A673 (cell line): ENCODE measurements around the gene CBLB. TPM values are rescaled to one million over a fixed set of nuclear protein-coding genes. Genes with fewer than 3 reads are reported as not detected.

Experiments used
- BruUV-seq: library from RNA; stranded (reverse); fragments of 400-500 nt; replicated peaks from 2 replicates; lab custom pipeline; 2021; lab: Mats Ljungman, UMichigan
- CTCF ChIA-PET: fragments of 300-600 bp; sonication (Branson Sonifier 250); formaldehyde crosslinking; loops from one replicate; lab custom pipeline; 2022; ENCODE audit warnings: antibody characterized with exemption; lab: Charles Lee
- POLR2A ChIA-PET: fragments of 300-600 bp; sonication (Branson Sonifier 250); formaldehyde crosslinking; loops from one replicate; lab custom pipeline; 2022; ENCODE audit warnings: antibody characterized with exemption; ENCODE audit not compliant: low non-redundant PET; lab: Charles Lee
- DNase-seq: peaks from one replicate; pipeline ENCODE4 v3.0.0-alpha.2; 2015; ENCODE audit warnings: low spot score
- H3K27ac ChIP-seq: fragments of 200-600 bp; sonication (generic); 2 replicates; pipeline ENCODE4 v1.5.1; 2016; ENCODE audit warnings: mixed run types, low read depth, mild to moderate bottlenecking, mixed read lengths, antibody characterized with exemption, low read length; ENCODE audit not compliant: poor library complexity, severe bottlenecking
- H3K27me3 ChIP-seq: fragments of 200-600 bp; sonication (generic); replicated peaks from 2 replicates; pipeline ENCODE4 v1.6.1; 2017; ENCODE audit warnings: mixed run types, low read depth, mild to moderate bottlenecking, mixed read lengths, antibody characterized with exemption, low read length; ENCODE audit not compliant: insufficient read depth, poor library complexity
- H3K36me3 ChIP-seq: fragments of 200-600 bp; sonication (generic); 2 replicates; pipeline ENCODE4 v1.6.1; 2016; ENCODE audit warnings: mixed run types, mild to moderate bottlenecking, mixed read lengths, antibody characterized with exemption, low read length; ENCODE audit not compliant: insufficient read depth, poor library complexity, severe bottlenecking
- H3K4me1 ChIP-seq: fragments of 200-600 bp; sonication (generic); 2 replicates; pipeline ENCODE4 v1.6.1; 2017; ENCODE audit warnings: mixed run types, mild to moderate bottlenecking, mixed read lengths, antibody characterized with exemption, low read length; ENCODE audit not compliant: insufficient read depth, poor library complexity, severe bottlenecking
- H3K4me3 ChIP-seq: fragments of 200-600 bp; sonication (generic); 2 replicates; pipeline ENCODE4 v1.5.1; 2016; ENCODE audit warnings: low read depth, mixed run types, mild to moderate bottlenecking, mixed read lengths, low read length; ENCODE audit not compliant: poor library complexity, severe bottlenecking
- H3K9me3 ChIP-seq: fragments of 200-600 bp; sonication (generic); 2 replicates; pipeline ENCODE4 v1.6.1; 2016; ENCODE audit warnings: mixed run types, low read depth, mild to moderate bottlenecking, mixed read lengths, antibody characterized with exemption, low read length; ENCODE audit not compliant: poor library complexity, severe bottlenecking
- CTCF ChIP-seq: fragments of 300-800, 200-600 bp; sonication (generic); conservative IDR thresholded peaks from 2 replicates; pipeline ENCODE4 v1.5.1; 2017; ENCODE audit warnings: low read depth, mild to moderate bottlenecking, antibody characterized with exemption, low read length, moderate library complexity, mixed read lengths
- EZH2 ChIP-seq: fragments of 200-600 bp; sonication (generic); IDR thresholded peaks from 2 replicates; pipeline ENCODE4 v1.6.1; 2017; ENCODE audit warnings: borderline replicate concordance, low read depth, mild to moderate bottlenecking, mixed read lengths, antibody characterized with exemption, low read length; ENCODE audit not compliant: poor library complexity, severe bottlenecking
- intact Hi-C: fragments of 100-400 bp; cut with micrococcal nuclease; formaldehyde crosslinking; loops from one replicate; pipeline ENCODE4 v1.10.0; 2022; ENCODE audit not compliant: unreplicated experiment
- total RNA-seq: library from RNA; stranded (reverse); gene quantifications from 2 replicates; pipeline ENCODE4 v1.2.3, GENCODE V29; 2021

CBLB gene
- total RNA-seq, 1 experiment from 2014 or later, result 23.3 TPM

- ChIA-PET POLR2A (no interaction called here), CTCF (no interaction called here)
- Histone ChIP-seq H3K9me3 (no peaks in the 10 kb centered on the region), H3K4me3 (no peak overlapping the region), H3K4me1 (peaks cover 30% of the 10 kb centered on the region), H3K27ac (no peak overlapping the region), H3K36me3 (peaks cover 6% of the 10 kb centered on the region), H3K27me3 (no peaks in the 10 kb centered on the region)
- no peak for TF ChIP-seq EZH2
- no peak for TF ChIP-seq CTCF
- BruUV-seq, result no TSS peak
- intact Hi-C loops, result no loop called here
- no peak for DNase-seq
Observed at GRCh38 chr3:105862217-105862616, 6.6 kb downstream of the CBLB start.

GRCh38 chr3:105860641-105861040 is 8.2 kb downstream of the CBLB start:
- TF ChIP-seq CTCF, result no peak
- no peak for TF ChIP-seq EZH2
- H3K4me3 ChIP-seq, result no peak overlapping the region
- POLR2A ChIA-PET, result no interaction called here
- H3K36me3 ChIP-seq, result peaks cover 6% of the 10 kb centered on the region
- no peak overlapping the region for H3K27ac ChIP-seq
- peaks cover 15% of the 10 kb centered on the region for H3K4me1 ChIP-seq
- CTCF ChIA-PET, result interaction anchor here (0.5 kb wide), 1 partner anchor 1345 kb away, joined by 3 read pairs; no protein-coding TSS in a partner anchor
- no peaks in the 10 kb centered on the region for H3K9me3 ChIP-seq
- no peaks in the 10 kb centered on the region for H3K27me3 ChIP-seq
- BruUV-seq, result no TSS peak
- DNase-seq, result no peak
- intact Hi-C loops, result no loop called here

GRCh38 chr3:105858017-105858416 is 10.8 kb downstream of the CBLB start:
- H3K36me3 ChIP-seq, result peaks cover 6% of the 10 kb centered on the region
- H3K27me3 ChIP-seq, result no peaks in the 10 kb centered on the region
- no peaks in the 10 kb centered on the region for H3K4me1 ChIP-seq
- H3K4me3 ChIP-seq, result no peak overlapping the region
- no peak overlapping the region for H3K27ac ChIP-seq
- no TSS peak for BruUV-seq
- ChIA-PET POLR2A (no interaction called here), CTCF (no interaction called here)
- no peaks in the 10 kb centered on the region for H3K9me3 ChIP-seq
- intact Hi-C loops, result no loop called here
- no peak for TF ChIP-seq CTCF
- DNase-seq, result no peak
